Osteocyte (in vitro differentiated cells): Measurements from ENCODE around the gene ERMARD. TPM values are rescaled to one million over a fixed set of nuclear protein-coding genes. Genes with fewer than 3 reads are reported as not detected.

Source experiments
- DNase-seq: peaks from one replicate; pipeline ENCODE4 v3.0.0; 2021; ENCODE audit warnings: mixed read lengths; ENCODE audit not compliant: unreplicated experiment; ENCODE audit errors: extremely low spot score
- H3K27ac Mint-ChIP-seq: one replicate; pipeline ENCODE4 v1.8.0; 2021; ENCODE audit warnings: mild to moderate bottlenecking, mixed read lengths; ENCODE audit not compliant: unreplicated experiment
- H3K27me3 Mint-ChIP-seq: one replicate; pipeline ENCODE4 v1.8.0; 2021; ENCODE audit warnings: mixed read lengths; ENCODE audit not compliant: unreplicated experiment
- H3K36me3 Mint-ChIP-seq: one replicate; pipeline ENCODE4 v1.8.0; 2021; ENCODE audit warnings: mixed read lengths; ENCODE audit not compliant: unreplicated experiment
- H3K4me1 Mint-ChIP-seq: one replicate; pipeline ENCODE4 v1.8.0; 2021; ENCODE audit warnings: mixed read lengths; ENCODE audit not compliant: unreplicated experiment
- H3K4me3 Mint-ChIP-seq: one replicate; pipeline ENCODE4 v1.8.0; 2021; ENCODE audit warnings: mild to moderate bottlenecking, moderate library complexity, mixed read lengths; ENCODE audit not compliant: unreplicated experiment
- H3K9me3 Mint-ChIP-seq: one replicate; pipeline ENCODE4 v1.8.0; 2021; ENCODE audit warnings: mixed read lengths; ENCODE audit not compliant: unreplicated experiment
- long read RNA-seq: library from polyadenylated mRNA; unstranded; transcript quantifications from one replicate; pipeline ENCODE4 v2.0.0, GENCODE V29; 2021
- total RNA-seq: library from RNA; stranded (reverse); gene quantifications from 2 replicates; pipeline ENCODE4 v1.2.1, GENCODE V29; 2021
- TF ChIP-seq, protein P1 (sequence below): fragments of 200-600 bp; sonication (generic); IDR thresholded peaks from 2 replicates; pipeline ENCODE4 v1.5.0; 2021; ENCODE audit warnings: antibody characterized with exemption, mild to moderate bottlenecking, moderate library complexity

The ERMARD gene
- total RNA-seq: 34.6 and 39.9 TPM in 2 replicates
- long read RNA-seq, transcript ERMARD-204 (17 exons, 1,908 nt): minor isoform, 8 of 140 reads
- long read RNA-seq, transcript ERMARD-203 (18 exons, 2,141 nt): major isoform, 78 of 140 reads
- long read RNA-seq, partial matches to known transcripts: 13 of 140 reads
- long read RNA-seq, other reads (novel, unspliced or antisense): 41 of 140 reads

DNA sequence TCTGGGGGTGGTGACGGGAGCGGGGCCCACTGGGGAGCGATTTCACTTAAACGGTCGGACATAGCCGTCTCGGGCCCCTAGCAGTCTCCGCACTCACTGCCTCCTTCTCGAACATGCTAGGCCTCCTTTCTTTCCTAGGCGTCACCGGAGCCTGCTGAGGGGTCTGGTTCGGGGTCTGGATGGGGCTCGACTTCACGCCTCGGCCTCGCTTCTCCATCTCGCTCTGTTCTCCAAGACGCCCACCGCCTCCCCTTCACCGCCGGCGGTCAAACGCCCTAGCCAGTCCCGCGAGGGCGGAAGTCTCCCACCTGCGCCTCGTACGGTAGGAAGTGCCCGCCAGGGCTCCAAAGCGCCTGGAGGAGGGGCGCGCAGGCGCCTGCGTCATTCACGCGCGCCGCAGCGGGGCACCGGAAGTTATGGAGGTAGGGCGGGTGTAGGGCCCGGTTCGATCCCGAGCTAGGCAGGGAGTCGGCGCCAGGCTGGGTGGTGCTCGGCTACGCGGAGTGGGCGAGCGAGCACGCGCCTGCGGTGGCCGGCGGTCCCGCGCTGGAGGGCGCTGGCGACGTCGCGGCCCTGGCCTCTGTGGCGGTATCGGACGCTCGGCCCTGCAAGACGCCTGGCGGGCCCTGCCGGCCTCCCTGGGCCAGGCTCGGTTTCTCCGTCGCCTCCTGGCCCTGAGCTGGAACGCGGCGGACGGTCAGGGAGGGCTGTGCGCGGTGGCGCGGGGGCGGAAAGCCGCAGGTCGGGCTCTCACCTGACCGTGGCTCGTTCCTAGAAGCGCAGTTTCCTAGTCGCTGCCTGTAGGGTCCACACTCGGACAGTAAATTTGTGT, at the start of gene ERMARD, which contains the start of gene DYNLT2:
Gene ERMARD (plus strand): TSS at position 381 of the 832 bp plus-strand sequence. CDS start 36 bp downstream, at position 417.
Gene DYNLT2 (minus strand): TSS at position 331 of the 832 bp plus-strand sequence. CDS start 114 bp downstream, at position 217.
- peak; percentile 98 for DNase-seq
- peaks cover 2% of the 10 kb centered on the region for H3K36me3 Mint-ChIP-seq
- H3K27ac Mint-ChIP-seq: peak within 1 kb of the TSS; percentile 99
- peaks cover 31% of the 10 kb centered on the region for H3K4me1 Mint-ChIP-seq
- TF ChIP-seq, protein P1, sequence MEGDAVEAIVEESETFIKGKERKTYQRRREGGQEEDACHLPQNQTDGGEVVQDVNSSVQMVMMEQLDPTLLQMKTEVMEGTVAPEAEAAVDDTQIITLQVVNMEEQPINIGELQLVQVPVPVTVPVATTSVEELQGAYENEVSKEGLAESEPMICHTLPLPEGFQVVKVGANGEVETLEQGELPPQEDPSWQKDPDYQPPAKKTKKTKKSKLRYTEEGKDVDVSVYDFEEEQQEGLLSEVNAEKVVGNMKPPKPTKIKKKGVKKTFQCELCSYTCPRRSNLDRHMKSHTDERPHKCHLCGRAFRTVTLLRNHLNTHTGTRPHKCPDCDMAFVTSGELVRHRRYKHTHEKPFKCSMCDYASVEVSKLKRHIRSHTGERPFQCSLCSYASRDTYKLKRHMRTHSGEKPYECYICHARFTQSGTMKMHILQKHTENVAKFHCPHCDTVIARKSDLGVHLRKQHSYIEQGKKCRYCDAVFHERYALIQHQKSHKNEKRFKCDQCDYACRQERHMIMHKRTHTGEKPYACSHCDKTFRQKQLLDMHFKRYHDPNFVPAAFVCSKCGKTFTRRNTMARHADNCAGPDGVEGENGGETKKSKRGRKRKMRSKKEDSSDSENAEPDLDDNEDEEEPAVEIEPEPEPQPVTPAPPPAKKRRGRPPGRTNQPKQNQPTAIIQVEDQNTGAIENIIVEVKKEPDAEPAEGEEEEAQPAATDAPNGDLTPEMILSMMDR: peak; percentile 30
- peak within 1 kb of the TSS; percentile 99 for H3K4me3 Mint-ChIP-seq
- H3K27me3 Mint-ChIP-seq: no peaks in the 10 kb centered on the region
- peaks cover 8% of the 10 kb centered on the region for H3K9me3 Mint-ChIP-seq

- peak within 1 kb of the TSS; percentile 90 for H3K27ac Mint-ChIP-seq
- H3K9me3 Mint-ChIP-seq: no peaks in the 10 kb centered on the region
- peak; percentile 98 for DNase-seq
Observed at GRCh38 chr6:169701954-169702839, 49.2 kb upstream of the ERMARD start, which contains the start of the genes C6orf120 and WDR27. Gene C6orf120, plus strand, starts transcription at chr6:169702126. Its CDS starts 334 bp downstream, at chr6:169702460. Gene WDR27, minus strand, starts transcription at chr6:169702029. Its CDS starts 13,024 bp downstream, at chr6:169689005.

DNA sequence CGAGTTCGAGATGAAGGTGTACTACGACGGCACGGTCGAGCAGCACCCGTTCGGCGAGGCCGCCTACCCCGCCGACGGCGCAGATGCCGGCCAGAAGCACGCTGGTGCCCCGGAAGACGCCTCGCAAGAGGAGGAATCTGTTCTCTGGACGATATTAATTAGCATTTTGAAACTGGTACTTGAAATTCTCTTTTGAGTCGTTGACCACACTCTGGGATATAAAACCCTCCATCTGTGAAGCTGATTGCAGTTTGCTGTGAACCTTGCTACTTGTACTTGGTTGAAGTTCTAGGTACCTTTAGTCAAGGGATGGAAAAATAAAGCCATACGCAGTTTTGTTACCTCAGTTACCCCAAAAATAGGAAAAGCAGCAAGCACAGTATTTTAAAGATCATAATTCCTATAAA, 48.6 kb upstream of the ERMARD start:
- Mint-ChIP-seq H3K27me3 (no peaks in the 10 kb centered on the region), H3K27ac (peak overlapping the region; percentile 52), H3K9me3 (no peaks in the 10 kb centered on the region), H3K4me3 (peak overlapping the region; percentile 88), H3K4me1 (peaks cover 37% of the 10 kb centered on the region), H3K36me3 (peaks cover 10% of the 10 kb centered on the region)
- TF ChIP-seq, protein P1: no peak
- DNase-seq: no peak

More at GRCh38 chr6:169701954-169702839, 49.2 kb upstream of the ERMARD start, which contains the start of the genes C6orf120 and WDR27:
- TF ChIP-seq, protein P1: no peak
- Mint-ChIP-seq H3K4me1 (peaks cover 37% of the 10 kb centered on the region), H3K36me3 (peaks cover 7% of the 10 kb centered on the region), H3K27me3 (no peaks in the 10 kb centered on the region), H3K4me3 (peak within 1 kb of the TSS; percentile 88)

DNA sequence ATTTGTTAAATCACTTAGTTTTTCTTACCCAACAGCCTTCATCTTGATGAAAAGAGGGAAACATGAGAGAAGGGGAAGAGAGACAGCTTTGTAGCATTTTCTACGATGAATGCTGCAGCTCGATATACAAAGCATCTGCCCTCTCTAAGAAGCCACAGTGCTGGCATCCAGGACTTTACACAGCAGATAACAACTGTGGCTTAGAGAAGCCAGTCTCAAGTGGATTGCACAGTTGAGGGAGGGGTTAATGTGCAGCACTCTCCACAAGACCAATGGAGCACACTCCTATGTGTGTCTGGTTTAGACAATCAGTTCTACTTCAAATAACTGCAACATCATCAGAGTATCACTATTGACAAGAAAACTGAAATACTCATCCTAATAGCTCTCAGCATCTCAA, 43.6 kb upstream of the ERMARD start:
- TF ChIP-seq, protein P1: no peak
- H3K36me3 Mint-ChIP-seq: peaks cover 29% of the 10 kb centered on the region
- no peaks in the 10 kb centered on the region for H3K27me3 Mint-ChIP-seq
- H3K27ac Mint-ChIP-seq: no peak overlapping the region
- no peaks in the 10 kb centered on the region for H3K9me3 Mint-ChIP-seq
- H3K4me3 Mint-ChIP-seq: no peak overlapping the region
- DNase-seq: no peak
- H3K4me1 Mint-ChIP-seq: peaks cover 24% of the 10 kb centered on the region
